ENCODE results near the gene ZBTB46.
A peak's percentile ranks its signal among the peaks of the same experiment; 100 is the strongest.
"Not testable (repeated sequence)": the region's sequence is repeated elsewhere in the genome, so short reads cannot be mapped to it uniquely, and the experiment has no call there.

Gene ZBTB46

DNA sequence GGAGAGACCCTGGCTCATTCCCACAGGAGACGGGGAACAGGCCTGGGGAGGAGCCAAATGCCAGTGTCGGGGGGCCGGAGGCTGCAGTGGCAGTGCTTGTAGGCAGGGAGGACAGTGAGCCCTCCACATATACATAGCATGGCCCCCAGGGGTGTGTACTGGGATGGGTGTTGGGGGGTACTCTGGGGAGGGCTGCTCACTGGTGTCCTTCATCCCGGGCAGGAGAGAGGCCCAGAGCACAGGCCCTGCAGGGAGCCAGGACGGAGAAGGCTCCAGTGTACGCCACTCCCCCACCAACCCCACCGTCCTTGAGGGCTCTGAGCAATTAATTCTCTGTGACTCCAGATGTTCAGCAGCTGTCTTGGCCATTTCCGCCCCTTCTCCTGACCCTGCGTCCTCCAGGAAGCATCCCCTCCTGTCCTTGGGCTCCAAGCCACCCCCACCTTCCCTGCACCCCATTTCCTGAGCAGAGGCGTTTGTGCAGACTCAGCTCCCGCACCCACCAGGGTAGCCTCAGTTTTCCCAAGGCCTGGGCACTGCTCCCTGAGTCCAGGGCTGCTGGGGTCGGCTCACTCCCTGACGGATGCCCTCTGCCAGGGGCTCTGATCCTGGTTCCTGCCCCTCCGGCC, 26.8 kb upstream of the ZBTB46 start:
- DNase-seq: no peak

DNA sequence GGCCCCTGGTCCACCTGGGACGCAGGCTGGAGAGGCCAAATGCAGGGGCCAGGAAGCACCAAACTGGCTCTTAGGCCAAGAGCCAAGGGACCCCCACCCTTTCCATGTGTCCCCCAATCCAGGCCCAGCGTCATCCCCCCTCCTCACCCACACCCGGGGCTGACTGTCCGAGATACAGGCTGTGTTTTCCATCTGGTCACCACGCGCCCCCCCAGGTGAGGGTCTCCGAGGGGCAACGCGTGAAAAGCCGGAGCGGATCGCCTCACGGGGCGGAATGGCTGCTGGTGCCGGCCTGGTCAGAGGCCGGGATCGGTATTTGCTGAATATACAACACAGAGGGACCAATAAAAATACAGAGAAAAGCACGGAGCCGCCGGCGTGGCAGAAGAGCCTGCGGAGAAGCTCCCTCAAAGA, 25.0 kb upstream of the ZBTB46 start:
- no peak for DNase-seq

DNA sequence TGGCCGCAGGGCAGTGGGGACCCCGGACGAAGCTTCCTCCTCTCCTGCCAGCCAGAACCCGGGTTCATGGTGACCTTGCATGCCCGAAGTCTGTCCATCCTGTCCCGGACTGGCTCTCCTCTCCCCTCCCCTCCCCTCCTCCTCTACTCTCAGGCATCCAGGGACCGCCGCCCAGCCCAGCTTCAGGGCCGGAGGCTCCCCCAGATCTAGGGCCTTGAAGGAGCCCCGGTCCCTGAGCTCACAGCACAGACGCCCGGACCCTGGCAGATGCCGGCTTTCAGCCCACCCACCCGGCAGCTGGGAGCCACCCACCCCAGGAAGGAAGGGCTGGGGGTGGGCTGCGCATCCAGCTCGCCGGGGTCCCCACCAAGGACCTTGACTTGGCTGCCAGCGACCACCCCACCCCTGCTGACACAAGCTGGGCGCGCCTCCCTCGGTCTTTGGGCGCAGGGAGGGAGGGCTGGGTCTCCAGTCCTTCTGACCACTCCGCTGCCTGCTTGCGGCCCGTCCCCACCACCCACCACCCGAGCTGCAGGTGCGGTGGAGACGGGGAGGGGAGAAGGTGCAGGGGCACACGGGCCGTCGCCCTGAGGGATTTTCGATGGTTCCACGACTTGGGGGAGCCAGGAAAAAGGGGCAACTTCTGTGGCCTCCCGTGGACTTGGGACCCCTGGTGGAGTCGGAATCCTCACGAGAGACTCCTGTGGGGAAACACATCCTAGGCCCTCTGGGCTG, 24.5 kb upstream of the ZBTB46 start:
- no peak for DNase-seq

DNA sequence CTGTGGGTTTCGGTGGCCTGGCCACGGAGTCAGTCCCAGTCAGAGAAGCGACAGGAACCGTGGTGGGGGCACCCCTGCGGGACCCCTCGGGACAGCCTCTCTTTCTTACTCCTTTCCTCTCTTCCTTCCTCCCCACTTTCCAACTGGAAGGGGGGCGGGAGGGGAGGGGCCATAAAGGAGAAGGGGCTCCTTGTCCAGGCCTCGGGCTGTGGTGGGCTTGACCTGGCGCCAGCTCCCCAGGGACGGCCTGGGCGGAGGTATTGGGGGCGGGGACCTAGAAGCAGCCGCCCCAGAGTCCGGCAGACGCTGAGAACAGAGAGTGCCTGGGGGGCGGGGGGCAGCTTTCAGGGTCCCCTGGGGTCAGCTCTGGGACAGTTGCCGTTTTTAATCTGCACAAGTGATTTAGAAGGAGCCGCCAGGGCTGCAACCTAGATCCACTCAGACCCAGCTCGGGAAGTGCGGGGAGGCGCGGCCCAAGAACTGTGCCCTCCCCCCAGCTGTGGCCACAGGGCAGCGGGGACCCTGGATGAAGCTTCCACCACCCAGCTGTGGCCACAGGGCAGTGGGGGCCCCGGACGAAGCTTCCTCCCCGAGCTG, 23.8 kb upstream of the ZBTB46 start:
- DNase-seq: no peak

DNA sequence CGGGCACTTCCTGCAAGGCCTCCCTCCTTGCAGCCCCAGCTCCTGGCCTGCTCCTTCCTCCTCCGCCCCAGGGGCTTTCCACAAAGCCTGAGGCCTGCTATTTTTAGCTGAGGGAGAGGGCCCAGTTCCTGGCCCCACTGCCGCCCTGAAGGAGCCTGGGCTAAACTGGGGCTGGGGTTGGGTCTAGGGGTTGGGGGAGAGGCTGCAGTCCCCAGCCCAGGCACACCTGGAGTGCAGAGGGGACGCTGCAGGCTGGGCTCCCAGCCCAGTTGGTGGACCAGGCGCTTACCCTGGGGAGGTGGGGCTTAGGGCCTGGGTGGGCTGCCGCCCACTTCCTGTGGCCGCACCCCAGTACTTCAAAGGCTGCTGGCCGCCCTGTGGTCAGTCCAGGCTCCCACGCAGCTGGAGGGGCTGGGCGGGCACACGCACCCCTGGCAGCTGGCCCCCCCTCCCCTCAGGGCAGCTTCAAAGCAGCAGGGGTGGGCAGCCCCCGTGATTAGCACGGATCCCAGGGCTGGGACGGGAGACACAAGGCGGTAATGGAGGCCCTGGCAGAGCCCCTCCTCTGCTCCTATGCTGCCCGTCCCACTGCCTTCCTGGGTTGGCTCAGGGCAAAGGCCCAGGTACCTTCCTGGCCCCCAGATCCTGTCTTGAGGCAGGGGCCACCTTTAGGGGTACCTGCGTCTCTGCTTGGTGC, 23.2 kb upstream of the ZBTB46 start:
- no peak for DNase-seq

DNA sequence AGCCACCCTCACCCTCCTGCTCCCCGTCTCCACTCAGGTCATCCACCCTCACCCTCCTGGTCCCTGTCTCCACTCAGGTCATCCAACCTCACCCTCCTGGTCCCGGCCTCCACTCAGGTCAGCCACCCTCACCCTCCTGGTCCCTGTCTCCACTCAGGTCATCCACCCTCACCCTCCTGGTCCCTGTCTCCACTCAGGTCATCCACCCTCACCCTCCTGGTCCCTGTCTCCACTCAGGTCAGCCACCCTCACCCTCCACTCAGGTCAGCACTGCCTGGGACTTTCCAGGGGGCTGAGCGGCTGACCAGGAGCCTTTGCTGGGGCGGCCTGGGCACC, 22.6 kb upstream of the ZBTB46 start:
- DNase-seq: not testable (repeated sequence)

DNA sequence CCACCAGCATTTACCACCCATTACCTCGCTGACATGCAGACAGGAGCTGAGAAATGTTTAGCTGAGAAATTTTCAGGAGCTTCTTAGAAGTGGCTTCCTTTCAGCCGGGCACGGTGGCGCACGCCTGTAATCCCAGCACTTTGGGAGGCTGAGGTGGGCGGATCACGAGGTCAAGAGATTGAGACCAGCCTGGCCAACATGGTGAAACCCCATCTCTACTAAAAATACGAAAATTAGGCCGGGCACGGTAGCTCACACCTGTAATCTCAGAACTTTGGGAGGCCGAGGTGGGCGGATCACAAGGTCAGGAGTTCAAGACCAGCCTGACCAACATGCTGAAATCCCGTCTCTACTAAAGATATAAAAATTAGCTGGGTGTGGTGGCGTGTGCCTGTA, 20.5 kb upstream of the ZBTB46 start:
- not testable (repeated sequence) for DNase-seq

DNA sequence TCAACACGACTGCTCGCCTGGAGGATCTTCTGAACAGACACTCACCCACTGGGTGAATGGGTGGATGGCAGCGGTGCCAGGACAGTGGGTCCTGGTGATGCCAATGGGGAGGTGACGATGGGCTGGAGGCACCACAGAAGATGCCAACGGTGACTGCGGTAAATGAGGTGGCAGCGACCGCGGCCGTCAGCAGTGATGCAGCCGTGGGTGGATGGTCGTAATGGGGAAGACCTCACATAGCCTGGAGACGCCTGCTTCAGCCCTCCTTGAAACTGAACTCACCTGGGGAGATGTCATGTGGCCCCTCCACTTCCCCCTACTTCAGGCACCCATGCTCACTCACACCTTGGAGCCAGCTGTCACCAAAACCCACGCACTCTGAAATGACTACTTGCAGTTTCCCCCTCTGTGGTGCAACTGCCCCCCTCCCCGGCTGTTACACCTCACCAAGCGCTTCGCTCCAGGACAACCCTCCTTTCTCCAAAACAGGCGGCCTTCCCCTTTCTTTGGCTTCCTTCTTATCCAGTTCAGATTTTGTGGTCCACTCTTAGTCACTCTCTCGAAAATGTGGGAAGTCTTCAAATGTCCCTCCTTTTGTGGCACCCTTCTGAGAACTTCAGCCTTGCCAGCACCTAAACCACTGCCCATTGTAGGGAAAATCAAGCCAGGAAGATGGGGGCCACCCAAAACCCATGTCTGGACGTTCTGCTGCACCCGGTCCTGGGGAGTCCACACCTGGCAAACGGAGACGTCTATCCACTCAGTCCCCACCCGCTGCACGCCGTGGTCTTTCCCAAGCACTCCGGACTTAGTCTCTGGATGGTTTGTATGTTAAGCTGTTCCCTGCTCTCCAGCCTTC, 19.9 kb upstream of the ZBTB46 start:
- DNase-seq: no peak

DNA sequence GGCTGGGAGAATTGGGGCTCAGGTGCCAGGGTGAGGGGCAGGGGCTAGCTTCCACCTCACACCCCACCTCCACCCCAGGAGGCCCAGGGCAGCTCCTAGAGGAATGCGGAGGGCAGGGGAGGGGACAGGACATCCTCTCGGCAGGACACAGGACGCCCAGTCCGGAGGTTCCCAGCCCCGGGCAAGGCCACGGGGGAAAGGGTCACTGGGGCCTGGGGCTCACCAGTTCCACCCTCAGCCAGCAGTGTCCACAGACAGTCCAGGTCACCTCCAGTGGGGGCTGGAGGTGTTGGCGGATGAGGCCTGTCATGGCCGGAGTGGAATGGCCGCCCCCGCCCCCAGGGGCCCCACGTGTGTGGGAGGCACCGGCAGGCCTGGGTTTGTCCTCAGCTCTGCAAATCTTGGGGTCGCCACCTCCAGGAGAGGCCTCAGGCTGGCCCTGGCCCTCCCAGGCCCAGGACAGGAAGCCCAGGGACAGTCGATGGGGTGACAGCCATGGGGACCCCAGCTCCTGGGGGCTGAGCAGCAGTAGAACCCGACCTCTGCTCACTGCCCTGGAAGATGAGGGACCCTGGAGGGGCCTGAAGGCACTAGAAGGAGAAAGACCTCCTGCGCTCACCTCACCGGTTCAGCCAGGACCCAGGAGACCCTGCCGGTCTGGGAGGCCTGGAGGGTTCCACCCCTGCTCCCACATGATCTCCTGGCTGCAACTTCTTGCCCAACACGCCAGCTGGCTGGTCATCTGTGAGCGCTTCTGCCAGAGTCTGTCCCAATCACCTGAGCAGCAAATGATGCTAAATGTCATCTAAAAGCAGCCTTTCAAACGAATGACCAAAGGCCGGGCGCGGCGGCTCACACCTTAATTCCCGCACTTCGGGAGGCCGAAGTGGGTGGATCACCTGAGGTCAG, 17.2 kb upstream of the ZBTB46 start:
- DNase-seq: no peak

DNA sequence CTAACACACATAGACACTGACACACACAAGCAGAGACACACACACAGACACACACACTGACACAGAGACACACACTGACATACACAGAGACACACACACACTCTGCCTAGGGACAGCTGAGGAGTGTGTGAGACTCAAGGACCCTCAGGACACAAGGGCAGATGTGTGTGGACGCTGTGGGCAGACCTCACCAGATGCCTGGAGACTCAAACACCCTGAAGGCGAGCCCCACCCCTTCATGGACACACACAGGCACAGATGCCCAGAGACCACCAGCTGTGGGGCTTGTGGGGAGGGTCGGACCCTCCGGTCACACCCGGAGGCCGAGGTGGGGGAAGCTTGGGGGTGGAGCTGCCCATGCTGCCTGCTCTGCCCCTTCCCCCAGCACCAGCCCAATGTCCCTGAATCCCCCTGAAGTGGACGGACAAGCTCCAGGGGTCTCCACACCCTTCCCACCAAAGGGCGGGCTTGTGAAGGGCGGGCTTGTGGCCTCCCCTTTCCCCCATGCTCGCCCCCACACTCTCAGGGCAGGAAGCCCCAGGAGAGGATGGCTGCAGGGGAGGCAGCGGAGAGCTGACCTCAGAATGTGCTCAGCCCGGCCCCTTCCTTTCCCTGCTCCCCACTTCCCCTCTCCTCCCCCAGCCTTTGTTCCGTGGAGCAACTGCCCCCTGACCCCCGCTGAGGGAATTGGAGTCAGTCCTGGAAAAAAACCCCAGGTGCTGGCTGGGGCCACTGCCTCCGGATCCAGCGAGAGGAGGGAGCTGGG, 16.4 kb upstream of the ZBTB46 start:
- DNase-seq: no peak

DNA sequence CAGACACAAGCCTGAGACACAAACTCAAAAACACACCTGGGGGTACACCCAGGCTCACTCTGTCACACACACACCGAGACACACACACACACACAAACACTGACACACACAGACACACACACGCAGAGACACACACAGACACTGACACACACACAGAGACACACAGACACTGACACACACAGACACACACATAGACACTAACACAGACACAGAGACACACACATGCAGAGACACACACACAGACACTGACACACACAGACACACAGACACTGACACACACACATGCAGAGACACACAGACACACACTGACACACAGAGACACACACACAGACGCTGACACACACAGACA, 15.8 kb upstream of the ZBTB46 start:
- no peak for DNase-seq

DNA sequence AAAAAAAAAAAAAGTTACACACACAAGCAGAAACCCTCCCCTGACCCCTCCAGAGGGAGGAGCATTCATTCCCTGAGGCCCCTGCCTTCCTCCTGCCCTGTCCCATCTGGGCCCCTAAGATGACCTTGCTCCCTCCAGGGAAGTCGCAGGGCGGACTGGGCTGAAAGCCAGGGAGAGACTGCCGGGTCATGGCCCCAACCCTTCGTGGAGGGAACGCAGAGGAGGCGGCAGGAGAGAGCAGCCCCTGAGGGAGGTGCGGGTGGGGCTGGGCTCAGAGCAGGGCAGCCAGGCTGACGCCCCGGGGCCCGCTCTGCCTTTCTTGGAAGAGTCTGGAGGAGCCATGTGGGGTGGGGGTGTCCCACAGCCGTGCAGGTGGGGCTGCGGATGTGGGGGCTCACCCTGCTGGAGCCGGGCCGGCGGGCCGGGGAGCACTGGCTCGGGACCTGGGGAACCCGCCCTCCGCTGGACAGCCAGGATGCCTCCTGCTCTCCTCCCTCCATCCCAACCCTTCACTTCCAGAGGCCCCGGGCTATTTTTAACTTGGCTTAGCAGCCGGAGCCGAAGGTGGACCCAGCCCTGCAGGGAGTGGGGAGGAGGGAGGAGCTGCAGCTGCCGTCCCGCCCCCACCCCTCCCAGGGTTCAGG, 15.2 kb upstream of the ZBTB46 start:
- no peak for DNase-seq

DNA sequence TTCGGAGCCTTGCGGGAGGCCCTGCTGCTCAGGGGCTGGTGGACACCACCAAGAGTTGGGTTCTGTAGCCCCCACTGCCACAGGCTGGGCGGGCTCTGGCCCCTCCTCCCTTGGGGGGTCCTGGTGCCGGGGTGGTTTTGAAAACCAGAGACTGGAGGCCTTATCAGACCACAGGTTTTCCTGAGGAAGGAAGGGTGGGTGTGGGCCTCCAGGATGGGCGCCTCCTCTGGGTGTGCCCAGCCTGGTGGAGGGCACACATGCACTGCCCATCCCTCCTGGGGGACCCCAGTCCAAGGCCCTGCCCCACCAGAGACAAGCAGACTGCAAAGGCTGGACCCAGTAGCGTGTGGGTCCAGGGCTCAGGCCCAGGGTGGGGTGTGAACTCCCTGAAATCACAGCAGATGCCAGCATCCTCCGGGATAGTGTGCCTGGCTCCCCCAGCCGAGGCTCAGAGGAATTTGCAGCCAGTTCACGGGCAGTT, 13.5 kb upstream of the ZBTB46 start:
- DNase-seq: no peak

DNA sequence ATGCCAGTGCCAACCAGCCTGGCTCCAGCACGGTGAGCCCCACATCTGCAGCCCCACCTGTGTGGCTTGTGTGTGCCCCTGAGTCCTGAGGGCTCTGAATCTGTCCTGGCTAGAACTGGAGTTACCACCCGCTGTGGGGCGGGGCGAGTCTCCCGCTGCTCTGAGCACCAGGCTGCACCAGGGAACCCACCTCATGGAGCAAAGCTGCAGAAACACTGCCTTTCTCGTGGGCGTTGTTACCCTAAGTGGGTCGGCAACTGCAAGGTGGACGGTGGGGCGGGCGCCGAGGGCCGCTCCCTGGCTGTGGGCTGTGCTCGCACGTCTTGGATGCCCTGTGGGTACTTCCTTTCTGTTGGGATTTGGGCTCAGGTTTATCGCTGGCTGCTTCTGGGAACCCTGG, 12.7 kb upstream of the ZBTB46 start:
- peak; percentile 41 for DNase-seq

DNA sequence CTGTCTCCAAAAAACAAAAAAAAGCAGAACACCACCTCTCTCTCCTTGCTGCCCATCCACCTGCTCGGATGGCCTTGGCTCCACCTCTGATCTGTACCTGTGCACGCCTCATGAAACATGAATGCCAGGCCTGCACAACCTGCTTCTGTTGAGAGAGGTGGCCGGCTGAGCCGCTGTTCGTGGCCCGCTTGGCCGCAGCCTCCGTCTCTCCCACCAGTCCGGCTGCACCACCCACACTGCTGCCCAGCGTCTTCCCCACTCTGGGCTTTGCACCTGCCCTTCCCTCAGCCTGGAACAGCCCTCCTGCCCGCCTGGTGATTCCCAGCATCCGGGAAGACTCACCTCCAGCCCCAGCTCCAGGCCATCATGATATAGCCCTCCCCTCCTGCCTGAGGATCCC, 12.2 kb upstream of the ZBTB46 start:
- DNase-seq: no peak

DNA sequence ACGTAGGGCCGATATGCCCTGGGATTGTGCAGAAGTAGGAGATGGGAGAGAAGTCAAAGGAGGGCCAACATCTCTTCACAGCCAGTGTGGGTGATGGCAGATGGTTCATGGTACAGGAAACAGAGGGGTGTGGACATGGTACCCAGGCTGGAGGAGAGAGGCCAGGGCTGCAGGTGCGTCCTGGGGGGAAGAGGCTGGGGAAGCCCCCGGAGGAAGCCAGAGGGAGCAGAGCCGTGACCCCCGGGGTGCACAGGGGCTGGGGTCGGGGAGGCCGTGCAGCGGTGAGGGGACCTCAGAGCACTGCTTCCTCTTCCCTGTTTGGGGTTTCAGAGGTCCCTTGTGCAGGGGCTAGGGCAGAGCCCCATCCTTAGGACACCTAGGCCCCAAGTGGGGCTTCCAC, 11.2 kb upstream of the ZBTB46 start:
- DNase-seq: no peak

DNA sequence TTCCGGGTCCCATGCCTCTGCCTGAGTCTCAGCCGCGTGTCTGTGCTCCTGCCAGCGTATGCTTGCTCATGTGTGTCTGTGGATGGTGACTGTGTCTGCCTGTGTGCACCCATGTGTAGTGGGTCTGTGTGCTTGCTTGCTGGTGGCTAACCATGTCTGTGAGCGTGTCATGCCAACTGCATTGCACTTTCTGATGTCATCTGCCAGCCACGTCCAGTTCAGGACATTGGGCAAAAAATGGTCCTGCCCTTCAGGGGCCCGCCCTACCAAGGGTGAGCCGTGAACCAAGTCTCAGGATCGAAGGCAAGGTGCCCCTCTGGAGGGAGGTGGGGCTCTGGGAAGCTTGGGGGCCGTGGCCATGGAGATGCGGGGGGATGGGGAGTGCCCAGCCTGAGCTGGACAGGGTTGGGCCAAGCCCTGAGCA, 9.4 kb upstream of the ZBTB46 start:
- DNase-seq: no peak

DNA sequence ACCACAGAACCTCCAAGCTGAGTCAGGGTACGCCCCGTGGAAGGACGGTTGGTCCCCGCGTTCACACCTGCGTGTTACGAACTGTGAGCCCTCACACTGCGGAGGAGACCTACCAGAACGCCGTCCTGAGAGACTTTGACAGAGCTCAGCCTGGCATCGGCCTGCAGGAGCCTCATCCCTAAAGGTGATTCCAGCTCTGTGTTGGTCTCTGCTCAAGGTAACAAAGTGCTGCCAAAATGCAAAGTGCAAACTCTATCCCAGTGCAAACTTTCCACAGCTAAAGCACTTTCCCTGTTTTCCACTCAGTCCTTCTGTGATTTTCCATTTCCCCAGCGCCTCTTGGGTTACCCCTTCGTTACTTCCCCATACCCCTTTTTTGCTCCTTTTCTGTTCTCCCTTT, 8.6 kb upstream of the ZBTB46 start:
- no peak for DNase-seq

DNA sequence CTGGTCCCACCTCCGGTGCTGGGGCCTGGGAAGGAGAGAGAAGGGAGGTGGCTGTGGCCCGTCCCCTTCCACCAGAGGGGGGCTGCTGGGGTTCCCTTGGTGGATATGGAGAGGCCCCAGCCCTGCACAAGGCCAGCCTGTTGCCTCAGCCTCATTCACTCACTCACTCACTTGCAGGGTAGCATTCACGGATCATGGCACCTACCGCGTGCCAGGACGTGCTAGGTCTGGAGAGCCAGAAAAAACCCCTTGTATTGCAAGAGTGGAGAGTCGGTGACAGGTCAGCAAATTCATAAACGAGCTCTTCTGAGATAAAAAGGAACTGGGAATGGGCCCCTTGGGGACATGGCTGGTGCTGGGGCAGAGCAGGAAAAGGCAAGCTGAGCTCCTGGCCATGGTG, 6.4 kb upstream of the ZBTB46 start:
- DNase-seq: no peak

All from NCI-H345 (cell line).